ENCODE results near the gene KCNQ5.

- TF ChIP-seq, protein P1, sequence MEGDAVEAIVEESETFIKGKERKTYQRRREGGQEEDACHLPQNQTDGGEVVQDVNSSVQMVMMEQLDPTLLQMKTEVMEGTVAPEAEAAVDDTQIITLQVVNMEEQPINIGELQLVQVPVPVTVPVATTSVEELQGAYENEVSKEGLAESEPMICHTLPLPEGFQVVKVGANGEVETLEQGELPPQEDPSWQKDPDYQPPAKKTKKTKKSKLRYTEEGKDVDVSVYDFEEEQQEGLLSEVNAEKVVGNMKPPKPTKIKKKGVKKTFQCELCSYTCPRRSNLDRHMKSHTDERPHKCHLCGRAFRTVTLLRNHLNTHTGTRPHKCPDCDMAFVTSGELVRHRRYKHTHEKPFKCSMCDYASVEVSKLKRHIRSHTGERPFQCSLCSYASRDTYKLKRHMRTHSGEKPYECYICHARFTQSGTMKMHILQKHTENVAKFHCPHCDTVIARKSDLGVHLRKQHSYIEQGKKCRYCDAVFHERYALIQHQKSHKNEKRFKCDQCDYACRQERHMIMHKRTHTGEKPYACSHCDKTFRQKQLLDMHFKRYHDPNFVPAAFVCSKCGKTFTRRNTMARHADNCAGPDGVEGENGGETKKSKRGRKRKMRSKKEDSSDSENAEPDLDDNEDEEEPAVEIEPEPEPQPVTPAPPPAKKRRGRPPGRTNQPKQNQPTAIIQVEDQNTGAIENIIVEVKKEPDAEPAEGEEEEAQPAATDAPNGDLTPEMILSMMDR (tag by site-specific recombination; IDR thresholded peaks at IDR 0.05), result no peak
- no peak for TF ChIP-seq ZEB2 (tag by site-specific recombination; IDR thresholded peaks at IDR 0.05)
- TF ChIP-seq, protein P2, sequence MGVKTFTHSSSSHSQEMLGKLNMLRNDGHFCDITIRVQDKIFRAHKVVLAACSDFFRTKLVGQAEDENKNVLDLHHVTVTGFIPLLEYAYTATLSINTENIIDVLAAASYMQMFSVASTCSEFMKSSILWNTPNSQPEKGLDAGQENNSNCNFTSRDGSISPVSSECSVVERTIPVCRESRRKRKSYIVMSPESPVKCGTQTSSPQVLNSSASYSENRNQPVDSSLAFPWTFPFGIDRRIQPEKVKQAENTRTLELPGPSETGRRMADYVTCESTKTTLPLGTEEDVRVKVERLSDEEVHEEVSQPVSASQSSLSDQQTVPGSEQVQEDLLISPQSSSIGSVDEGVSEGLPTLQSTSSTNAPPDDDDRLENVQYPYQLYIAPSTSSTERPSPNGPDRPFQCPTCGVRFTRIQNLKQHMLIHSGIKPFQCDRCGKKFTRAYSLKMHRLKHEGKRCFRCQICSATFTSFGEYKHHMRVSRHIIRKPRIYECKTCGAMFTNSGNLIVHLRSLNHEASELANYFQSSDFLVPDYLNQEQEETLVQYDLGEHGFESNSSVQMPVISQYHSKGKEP (tag by site-specific recombination; IDR thresholded peaks at IDR 0.05), result no peak
- no peak for TF ChIP-seq ZNF707 (tag by site-specific recombination; IDR thresholded peaks at IDR 0.05)
- TF ChIP-seq ZNF830 (tag by site-specific recombination; IDR thresholded peaks at IDR 0.05; ENCODE audit: low read depth), result no peak
- TF ChIP-seq FEZF1 (tag by site-specific recombination; IDR thresholded peaks at IDR 0.05), result no peak
Measured at GRCh38 chr6:72758901-72759300, 137.0 kb downstream of the KCNQ5 start.

Measured in HEK293 (cell line).